ENCODE data around the gene FBXL20. TPM values are rescaled to one million over a fixed set of nuclear protein-coding genes. Genes with fewer than 3 reads are reported as not detected.
A peak's percentile ranks its signal among the peaks of the same experiment; 100 is the strongest.
"Not testable (repeated sequence)": the region's sequence is repeated elsewhere in the genome, so short reads cannot be mapped to it uniquely, and the experiment has no call there.

The FBXL20 gene
- total RNA-seq, 1 donor, result 20.3 TPM

DNA sequence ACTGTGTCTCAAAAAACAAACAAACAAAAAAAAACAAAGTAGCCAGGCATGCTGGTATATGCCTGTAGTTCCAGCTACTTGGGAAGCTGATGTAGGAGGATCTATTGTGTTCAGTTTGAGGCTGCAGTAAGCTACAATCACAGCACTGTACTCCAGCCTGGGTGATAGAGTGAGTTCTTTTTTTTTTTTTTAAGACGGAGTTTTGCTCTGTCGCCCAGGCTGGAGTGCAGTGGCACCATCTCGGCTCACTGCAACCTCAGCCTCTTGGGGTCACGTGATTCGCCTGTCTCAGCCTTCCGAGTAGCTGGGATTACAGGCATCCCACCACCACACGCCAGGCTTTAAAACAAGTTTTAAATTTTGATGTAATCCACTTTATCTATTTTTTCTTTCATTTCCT, 95.4 kb downstream of the FBXL20 start:
- no peak overlapping the region for H3K4me2 ChIP-seq (ENCODE audit: insufficient read depth, low read length)
- peak overlapping the region; percentile 63 for H3K27ac ChIP-seq (ENCODE audit: low read depth, low read length)
- H3K79me2 ChIP-seq (ENCODE audit: insufficient read depth, low read length), result no peaks in the 10 kb centered on the region
- peaks cover 20% of the 10 kb centered on the region for H3K4me1 ChIP-seq (ENCODE audit: insufficient read depth, low read length)
- DNase-seq (ENCODE audit: insufficient read length, low spot score, missing footprints), result no peak
- H2AFZ ChIP-seq (ENCODE audit: low read length), result no peak overlapping the region
- H3K36me3 ChIP-seq (ENCODE audit: insufficient read depth, low read length), result no peaks in the 10 kb centered on the region
- no peaks in the 10 kb centered on the region for H3K27me3 ChIP-seq (ENCODE audit: insufficient read depth, low read length)
- TF ChIP-seq CTCF (IDR thresholded peaks at IDR 0.05; ENCODE audit: extremely low read depth, low read depth, low read length), result no peak
- H3K4me3 ChIP-seq (ENCODE audit: insufficient read depth, low read length), result no peak overlapping the region
- H3K9me3 ChIP-seq (ENCODE audit: low read depth, low read length), result no peaks in the 10 kb centered on the region
- no peaks in the 10 kb centered on the region for H4K20me1 ChIP-seq (ENCODE audit: insufficient read depth, low read length)

DNA sequence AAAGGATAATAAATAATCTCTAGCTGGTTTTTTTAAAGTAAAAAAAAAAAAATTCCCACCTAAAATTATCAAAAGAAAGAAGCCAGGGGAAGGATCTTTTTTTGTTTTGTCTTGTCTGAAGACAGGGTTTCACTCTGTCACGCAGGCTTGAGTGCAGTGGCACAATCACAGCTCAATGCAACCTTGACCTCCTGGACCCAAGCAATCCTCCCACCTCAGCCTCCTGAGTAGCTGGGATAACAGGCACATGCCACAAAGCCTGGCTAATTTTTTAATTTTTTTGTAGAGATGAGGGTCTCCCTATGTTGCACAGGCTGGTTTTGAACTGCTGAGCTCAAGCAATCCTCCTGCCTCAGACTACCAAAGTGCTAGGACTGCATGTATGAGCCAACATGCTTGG, 97.2 kb downstream of the FBXL20 start:
- Histone ChIP-seq H3K4me3 (ENCODE audit: insufficient read depth, low read length) (no peak overlapping the region), H3K4me2 (ENCODE audit: insufficient read depth, low read length) (no peak overlapping the region), H3K27me3 (ENCODE audit: insufficient read depth, low read length) (no peaks in the 10 kb centered on the region), H3K4me1 (ENCODE audit: insufficient read depth, low read length) (peaks cover 20% of the 10 kb centered on the region), H2AFZ (ENCODE audit: low read length) (no peak overlapping the region), H3K9me3 (ENCODE audit: low read depth, low read length) (no peaks in the 10 kb centered on the region), H3K36me3 (ENCODE audit: insufficient read depth, low read length) (peaks cover under 1% of the 10 kb centered on the region), H3K27ac (ENCODE audit: low read depth, low read length) (no peak overlapping the region), H3K79me2 (ENCODE audit: insufficient read depth, low read length) (no peaks in the 10 kb centered on the region), H4K20me1 (ENCODE audit: insufficient read depth, low read length) (no peaks in the 10 kb centered on the region)
- DNase-seq (ENCODE audit: insufficient read length, low spot score, missing footprints), result no peak
- TF ChIP-seq CTCF (IDR thresholded peaks at IDR 0.05; ENCODE audit: extremely low read depth, low read depth, low read length), result no peak

DNA sequence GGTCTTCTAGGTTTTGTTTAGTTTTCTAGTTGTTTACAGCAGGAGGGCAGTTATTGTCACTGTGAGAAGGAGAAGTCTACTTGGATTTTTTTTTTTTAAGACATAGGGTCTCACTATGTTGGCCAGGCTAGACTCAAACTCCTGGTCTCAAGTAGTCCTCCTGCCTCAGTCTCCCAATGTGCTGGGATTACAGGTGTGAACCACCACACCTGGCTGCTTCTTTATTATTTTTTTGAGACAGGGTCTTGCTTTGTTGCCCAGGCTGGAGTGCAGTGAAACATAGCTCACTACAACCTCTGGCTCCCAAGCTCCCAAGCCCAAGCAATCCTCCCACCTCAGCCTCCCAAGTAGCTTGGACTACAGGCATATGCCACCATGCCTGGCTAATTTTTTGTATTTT, 107.4 kb downstream of the FBXL20 start:
- no peak overlapping the region for H2AFZ ChIP-seq (ENCODE audit: low read length)
- TF ChIP-seq CTCF (IDR thresholded peaks at IDR 0.05; ENCODE audit: extremely low read depth, low read depth, low read length), result no peak
- H3K27me3 ChIP-seq (ENCODE audit: insufficient read depth, low read length), result no peaks in the 10 kb centered on the region
- no peak for DNase-seq (ENCODE audit: insufficient read length, low spot score, missing footprints)
- H3K9me3 ChIP-seq (ENCODE audit: low read depth, low read length), result no peaks in the 10 kb centered on the region
- no peak overlapping the region for H3K4me3 ChIP-seq (ENCODE audit: insufficient read depth, low read length)
- no peaks in the 10 kb centered on the region for H3K79me2 ChIP-seq (ENCODE audit: insufficient read depth, low read length)
- no peaks in the 10 kb centered on the region for H4K20me1 ChIP-seq (ENCODE audit: insufficient read depth, low read length)
- peaks cover 17% of the 10 kb centered on the region for H3K36me3 ChIP-seq (ENCODE audit: insufficient read depth, low read length)
- no peaks in the 10 kb centered on the region for H3K4me1 ChIP-seq (ENCODE audit: insufficient read depth, low read length)
- H3K4me2 ChIP-seq (ENCODE audit: insufficient read depth, low read length), result no peak overlapping the region
- H3K27ac ChIP-seq (ENCODE audit: low read depth, low read length), result no peak overlapping the region

DNA sequence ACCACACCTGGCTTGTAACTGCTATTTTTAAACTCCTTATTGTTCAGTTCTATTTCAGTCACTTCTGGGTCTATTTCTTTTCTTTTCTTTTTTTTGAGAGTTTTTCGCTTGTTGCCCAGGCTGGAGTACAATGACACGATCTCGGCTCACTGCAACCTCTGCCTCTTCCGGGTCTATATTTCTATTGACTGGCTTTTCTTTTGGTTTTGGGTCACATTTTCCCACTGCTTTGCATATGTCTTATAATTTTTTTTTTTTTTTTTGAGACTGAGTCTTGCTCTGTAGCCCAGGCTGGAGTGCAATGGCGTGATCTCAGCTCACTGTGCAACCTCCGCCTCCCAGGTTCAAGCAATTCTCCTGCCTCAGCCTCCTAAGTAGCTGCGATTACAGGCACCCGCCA, 108.9 kb downstream of the FBXL20 start:
- not testable (repeated sequence) for H3K79me2 ChIP-seq (ENCODE audit: insufficient read depth, low read length); DNase-seq (ENCODE audit: insufficient read length, low spot score, missing footprints); H3K4me3 ChIP-seq (ENCODE audit: insufficient read depth, low read length); H3K4me1 ChIP-seq (ENCODE audit: insufficient read depth, low read length); H3K27me3 ChIP-seq (ENCODE audit: insufficient read depth, low read length); H3K9me3 ChIP-seq (ENCODE audit: low read depth, low read length); H4K20me1 ChIP-seq (ENCODE audit: insufficient read depth, low read length); H3K27ac ChIP-seq (ENCODE audit: low read depth, low read length); H3K36me3 ChIP-seq (ENCODE audit: insufficient read depth, low read length); H2AFZ ChIP-seq (ENCODE audit: low read length); H3K4me2 ChIP-seq (ENCODE audit: insufficient read depth, low read length)

GRCh38 chr17:39286513-39286912, 114.9 kb downstream of the FBXL20 start:
- H3K27me3 ChIP-seq (ENCODE audit: insufficient read depth, low read length); H3K36me3 ChIP-seq (ENCODE audit: insufficient read depth, low read length); H3K4me3 ChIP-seq (ENCODE audit: insufficient read depth, low read length); H3K9me3 ChIP-seq (ENCODE audit: low read depth, low read length); H2AFZ ChIP-seq (ENCODE audit: low read length); DNase-seq (ENCODE audit: insufficient read length, low spot score, missing footprints); H3K27ac ChIP-seq (ENCODE audit: low read depth, low read length); H3K79me2 ChIP-seq (ENCODE audit: insufficient read depth, low read length); H4K20me1 ChIP-seq (ENCODE audit: insufficient read depth, low read length); H3K4me2 ChIP-seq (ENCODE audit: insufficient read depth, low read length): not testable (repeated sequence)
- peaks cover 13% of the 10 kb centered on the region for H3K4me1 ChIP-seq (ENCODE audit: insufficient read depth, low read length)
